ENCODE data around the gene PNKP. TPM values are rescaled to one million over a fixed set of nuclear protein-coding genes. Genes with fewer than 3 reads are reported as not detected.

The PNKP gene
- total RNA-seq, 1 donor from 2014 or later: 122 TPM

- DNase-seq (ENCODE audit: low spot score): no peak
Measured at GRCh38 chr19:49847731-49848696, 19.4 kb downstream of the PNKP start.

DNA sequence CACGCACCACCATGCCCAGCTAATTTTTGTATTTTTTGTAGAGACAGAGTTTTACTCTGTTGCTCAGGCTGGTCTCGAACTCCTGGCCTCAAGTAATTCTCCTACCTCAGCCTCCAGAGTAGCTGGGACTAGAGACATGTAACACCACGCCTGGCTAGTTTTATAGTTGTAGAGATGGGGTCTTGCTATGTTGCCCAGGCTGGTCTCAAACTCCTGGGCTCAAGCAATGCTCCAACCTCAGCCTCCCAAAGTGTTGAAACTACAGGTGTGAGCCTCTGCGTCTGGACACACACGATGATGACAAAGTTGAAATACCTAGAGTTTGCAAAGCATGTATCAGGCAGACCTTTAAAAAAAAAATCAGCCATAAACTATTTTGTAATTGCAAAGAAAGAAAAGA, 21.0 kb downstream of the PNKP start:
- no peak for DNase-seq (ENCODE audit: low spot score)

DNA sequence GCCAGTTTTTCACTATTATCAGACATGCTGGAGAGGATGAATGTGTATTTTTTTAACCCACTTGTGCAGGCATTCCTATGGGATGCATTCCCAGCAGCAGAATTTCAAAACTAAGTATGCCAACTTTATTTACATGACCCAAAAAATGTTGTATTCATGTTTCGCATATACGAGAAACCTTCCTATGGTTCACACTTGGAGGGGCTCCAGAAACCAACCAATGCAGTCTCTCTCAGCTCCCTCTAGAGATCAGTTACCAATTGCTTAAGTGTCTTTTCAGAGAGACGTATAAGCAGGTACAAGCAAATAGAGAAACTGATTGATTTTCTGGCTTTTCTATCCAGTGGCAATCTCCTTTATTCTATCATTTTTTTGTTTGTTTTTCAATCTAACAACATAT, 22.0 kb downstream of the PNKP start:
- no peak for DNase-seq (ENCODE audit: low spot score)

DNA sequence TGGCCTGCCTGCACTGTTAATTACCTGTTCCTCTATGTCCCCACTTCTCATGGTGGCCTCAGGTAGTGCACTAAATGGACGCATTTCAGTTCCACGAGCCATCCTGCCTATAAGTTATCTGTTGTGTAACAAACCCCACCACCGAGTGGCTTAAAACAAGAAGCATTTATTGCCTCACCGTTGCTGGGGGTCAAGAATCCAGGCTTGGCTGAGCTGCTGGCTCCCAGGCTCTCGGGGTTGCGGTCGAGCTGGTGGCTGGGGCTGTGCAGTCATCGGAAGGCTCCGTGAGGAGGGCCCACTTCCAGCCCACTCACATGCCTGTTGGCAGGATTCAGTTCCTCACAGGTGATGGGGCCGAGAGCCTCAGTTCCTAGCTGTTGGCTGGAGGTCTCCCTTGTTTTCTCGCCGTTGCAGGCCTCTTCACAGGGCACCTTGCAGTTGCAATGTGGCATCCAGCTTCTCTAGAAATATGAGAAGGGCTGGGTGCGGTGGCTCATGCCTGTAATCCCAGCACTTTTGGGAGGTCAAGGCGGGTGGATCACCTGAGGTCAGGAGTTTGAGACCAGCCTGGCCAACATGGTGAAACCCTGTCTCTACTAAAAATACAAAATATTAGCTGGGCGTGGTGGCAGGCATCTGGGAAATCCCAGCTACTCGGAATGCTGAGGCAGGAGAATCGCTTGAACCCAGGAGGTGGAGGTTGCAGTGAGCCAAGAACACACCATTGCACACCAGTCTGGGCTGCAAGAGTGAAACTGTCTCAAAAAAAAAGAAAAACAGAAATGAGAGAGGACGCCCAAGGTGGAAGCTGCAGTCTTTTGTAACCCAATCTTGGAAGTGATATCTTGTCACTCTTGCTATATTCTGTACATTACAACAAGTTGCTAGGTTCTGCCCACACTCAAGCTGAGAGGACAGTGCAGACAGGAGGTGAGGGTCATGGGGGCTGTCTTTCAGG, 23.0 kb downstream of the PNKP start:
- no peak for DNase-seq (ENCODE audit: low spot score)

GRCh38 chr19:49843265-49843664, 24.1 kb downstream of the PNKP start:
- DNase-seq (ENCODE audit: low spot score): no peak

GRCh38 chr19:49840736-49841249, 26.6 kb downstream of the PNKP start:
- no peak for DNase-seq (ENCODE audit: low spot score)

DNA sequence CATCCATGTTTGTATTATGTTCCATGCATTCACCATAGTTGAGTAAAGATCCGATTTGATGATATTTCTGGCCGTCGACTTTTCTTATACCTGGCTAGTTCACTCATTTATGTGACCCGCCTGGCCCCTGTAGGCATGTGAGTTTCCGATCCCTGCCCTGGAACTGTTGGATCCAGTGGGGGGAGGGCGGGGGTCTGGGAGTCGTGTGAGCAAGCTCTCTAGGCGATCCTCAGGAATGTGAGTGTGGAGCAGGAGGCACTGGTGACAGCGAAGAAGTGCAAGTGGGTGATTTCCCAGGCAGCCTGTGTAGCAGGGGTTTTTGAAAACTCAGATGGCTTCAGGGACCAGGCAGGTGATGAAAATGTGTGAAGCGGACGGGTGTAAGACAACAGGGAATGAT, 27.1 kb downstream of the PNKP start:
- no peak for DNase-seq (ENCODE audit: low spot score)

DNA sequence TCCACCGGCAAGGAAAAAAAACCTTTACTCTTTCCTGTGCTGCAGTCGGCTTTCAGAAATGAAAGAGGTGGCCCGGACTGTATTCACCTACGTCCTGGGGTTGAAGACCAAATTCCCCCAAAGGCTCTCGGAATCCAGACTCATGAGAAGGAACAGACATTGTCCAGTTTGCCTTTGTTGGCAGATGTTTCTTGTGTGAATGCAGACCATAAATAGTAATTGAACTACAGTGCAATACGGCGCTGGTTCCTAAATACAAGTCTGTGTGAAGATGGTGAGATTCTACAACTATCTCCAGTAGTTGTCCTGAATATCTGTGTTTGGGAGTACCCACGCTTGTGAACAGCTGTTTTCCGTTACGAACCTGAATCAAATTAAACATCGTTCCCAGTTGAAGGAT, 27.7 kb downstream of the PNKP start:
- no peak for DNase-seq (ENCODE audit: low spot score)

DNA sequence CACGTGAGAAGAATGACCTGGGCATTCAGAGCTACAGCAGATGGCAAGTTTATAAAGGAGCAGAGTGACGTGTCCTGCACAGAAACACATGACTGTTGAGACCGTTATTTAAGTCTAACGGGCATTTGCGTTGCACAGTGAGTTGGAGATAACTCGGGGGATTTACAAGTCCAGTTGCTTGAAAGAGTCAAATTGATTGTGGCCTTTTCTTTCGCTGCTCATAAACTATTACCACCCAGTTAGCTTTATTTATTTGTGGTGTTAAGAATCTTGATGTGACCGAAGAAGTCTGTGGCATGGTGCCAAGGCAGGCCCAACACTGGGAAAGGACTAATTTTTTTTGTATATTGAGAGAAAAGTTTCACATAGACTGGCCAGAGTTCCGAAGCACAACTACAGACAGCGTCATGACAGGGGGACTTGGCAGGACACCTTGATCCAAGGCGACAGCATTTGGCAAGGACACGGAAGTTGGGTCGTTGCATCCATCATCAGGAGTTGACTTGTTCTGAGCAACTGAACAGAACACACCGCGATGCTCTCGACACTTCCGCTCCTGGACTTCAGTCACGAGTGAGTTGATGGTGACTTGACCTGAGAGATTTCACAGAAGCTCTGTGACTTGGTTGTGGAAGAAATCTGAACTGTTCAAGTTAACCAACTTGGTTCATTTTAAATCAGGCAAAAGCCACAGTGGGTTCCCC, 28.3 kb downstream of the PNKP start:
- DNase-seq (ENCODE audit: low spot score): no peak

GRCh38 chr19:49837425-49837824, 30.0 kb downstream of the PNKP start:
- DNase-seq (ENCODE audit: low spot score): no peak

DNA sequence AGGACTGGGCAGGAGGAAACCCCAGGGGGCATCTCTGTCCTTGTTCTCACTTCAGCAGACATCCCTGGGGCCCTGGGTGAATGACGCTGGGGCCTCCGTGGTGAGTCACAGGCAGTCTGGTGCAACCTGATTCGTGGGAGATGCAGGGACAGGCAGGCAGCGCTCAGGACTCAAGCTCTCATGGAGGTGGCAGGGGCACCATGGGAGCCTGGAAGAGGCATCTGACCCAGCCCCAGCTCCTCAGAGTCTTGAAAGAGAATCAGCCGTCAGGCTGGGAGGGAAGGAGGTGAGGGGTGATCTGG, 30.4 kb downstream of the PNKP start:
- DNase-seq (ENCODE audit: low spot score): no peak

- no peak for DNase-seq (ENCODE audit: low spot score)
Measured at GRCh38 chr19:49836176-49837008, 31.0 kb downstream of the PNKP start.

GRCh38 chr19:49835562-49835961, 31.8 kb downstream of the PNKP start:
- DNase-seq (ENCODE audit: low spot score): no peak

GRCh38 chr19:49833599-49833998, 33.8 kb downstream of the PNKP start:
- no peak for DNase-seq (ENCODE audit: low spot score)

DNA sequence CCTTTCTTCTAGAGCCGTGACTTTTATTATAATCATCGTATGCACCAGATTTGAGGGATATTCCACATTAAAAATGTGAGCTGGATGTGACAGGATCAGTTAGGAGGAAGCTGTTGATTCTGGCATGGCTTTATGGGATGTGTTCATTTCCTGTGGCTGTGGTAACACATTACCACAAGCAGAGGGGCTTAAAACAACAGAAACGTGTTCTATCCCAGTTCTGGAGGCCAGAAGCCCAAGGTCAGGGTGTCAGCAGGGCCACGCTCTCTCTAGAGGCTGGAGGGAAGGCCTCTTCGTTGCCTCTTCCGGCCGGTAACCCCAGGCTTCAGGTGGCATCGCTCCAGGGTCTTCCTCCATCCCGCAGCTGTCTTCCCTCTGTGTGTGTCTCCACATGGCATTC, 34.8 kb downstream of the PNKP start:
- DNase-seq (ENCODE audit: low spot score): no peak

DNA sequence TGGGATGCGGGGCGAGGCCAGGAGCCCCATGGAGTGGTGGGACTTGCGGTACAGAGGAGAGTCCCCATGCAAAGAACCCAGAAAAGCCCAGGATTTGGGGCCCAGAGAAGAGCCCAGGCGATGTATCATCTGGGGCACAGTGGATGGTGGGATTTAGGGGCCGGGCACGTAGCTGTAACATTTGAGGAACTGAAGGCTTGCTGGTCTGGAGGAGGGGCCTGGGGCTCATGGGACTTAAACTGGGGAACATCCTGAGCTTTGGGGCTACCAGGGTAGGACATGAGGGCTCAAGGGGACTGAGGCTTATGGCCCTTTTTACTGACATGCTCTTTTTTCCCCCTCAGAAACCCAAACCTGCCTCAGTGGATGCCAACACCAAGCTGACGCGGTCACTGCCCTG, 35.8 kb downstream of the PNKP start:
- DNase-seq (ENCODE audit: low spot score): no peak

DNA sequence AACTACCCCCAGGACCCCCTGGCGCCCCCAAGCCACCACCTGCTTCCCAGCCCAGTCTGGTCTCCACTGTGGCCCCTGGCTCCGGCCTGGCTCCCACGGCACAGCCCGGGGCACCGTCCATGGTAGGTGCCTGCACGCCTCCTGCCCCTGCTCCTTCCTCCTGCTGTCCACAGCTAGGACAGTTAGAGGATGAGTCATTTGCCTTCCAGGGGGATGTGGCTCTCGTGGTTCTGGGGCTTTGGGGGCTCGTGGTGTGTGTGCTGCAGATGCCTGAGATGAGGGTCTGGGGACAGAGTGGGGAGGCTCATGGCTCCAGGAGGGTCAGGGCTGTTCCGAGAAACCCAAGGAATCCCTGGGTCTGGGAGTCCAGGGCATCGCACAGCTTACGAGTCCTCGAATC, 36.6 kb downstream of the PNKP start:
- DNase-seq (ENCODE audit: low spot score): no peak

- no peak for DNase-seq (ENCODE audit: low spot score)
Measured at GRCh38 chr19:49829721-49830120, 37.7 kb downstream of the PNKP start.

- DNase-seq (ENCODE audit: low spot score): no peak
Measured at GRCh38 chr19:49829200-49829599, 38.2 kb downstream of the PNKP start.

GRCh38 chr19:49827034-49827433, 40.3 kb downstream of the PNKP start:
- no peak for DNase-seq (ENCODE audit: low spot score)

- DNase-seq (ENCODE audit: low spot score): no peak
Measured at GRCh38 chr19:49824662-49825061, 42.7 kb downstream of the PNKP start.

Data from ureter (tissue), 1 donor.